A549 (cell line): ENCODE measurements around the gene NLRP4. TPM values are rescaled to one million over a fixed set of nuclear protein-coding genes. Genes with fewer than 3 reads are reported as not detected.

ENCODE experiments used
- ATAC-seq, 2 experiments: fragments of 200-7000 bp in 1 of 2; fragments of >200 bp in 1 of 2; cut with Nextera tagmentation in 1 of 2; cut with Tn5 transposase in 1 of 2; 3 replicates each; pipeline versions ENCODE4 v1.8.0 to v1.9.1; 2018 to 2020; ENCODE audit warnings: mild to moderate bottlenecking in 1 of 2, moderate library complexity in 1 of 2
- CTCF ChIA-PET: fragments of 300-600 bp; sonication (Branson Sonifier 250); formaldehyde crosslinking; extraction: SDS; loops from one replicate; lab custom pipeline; 2021; ENCODE audit warnings: antibody characterized with exemption, inconsistent platforms; lab: Yijun Ruan, JAX
- POLR2A ChIA-PET: fragments of 350-600 bp; formaldehyde crosslinking; extraction: SDS; loops from one replicate; lab custom pipeline; 2021; ENCODE audit warnings: antibody characterized with exemption, inconsistent platforms; lab: Yijun Ruan, JAX
- DNase-seq, 2 experiments: peaks; one replicate each; pipeline versions ENCODE4 v3.0.0 to v3.0.0-alpha.2; 2011 to 2016; ENCODE audit warnings: low read depth in 1 of 2, low spot score in 1 of 2
- FAIRE-seq: peaks from 2 replicates; lab custom pipeline; 2011; peaks lifted over from hg19 to GRCh38; lab: Jason Lieb, UNC
- H3K27ac ChIP-seq, 2 experiments: fragments of >200 bp; sonication (Bioruptor Twin); formaldehyde crosslinking; 3 replicates each; pipeline ENCODE4 v1.5.1; 2016 to 2017
- H3K4me1 ChIP-seq: fragments of >200 bp; sonication (Bioruptor Twin); formaldehyde crosslinking; 3 replicates; pipeline ENCODE4 v1.6.1; 2016
- H3K4me2 ChIP-seq: fragments of >200 bp; sonication (Bioruptor Twin); formaldehyde crosslinking; 3 replicates; pipeline ENCODE4 v1.6.1; 2016
- H3K4me3 ChIP-seq: fragments of >200 bp; sonication (Bioruptor Twin); formaldehyde crosslinking; 3 replicates; pipeline ENCODE4 v1.5.1; 2016
- H3K9me3 ChIP-seq: fragments of >200 bp; sonication (Bioruptor Twin); formaldehyde crosslinking; 3 replicates; pipeline ENCODE4 v1.6.1; 2016
- CBX2 ChIP-seq: fragments of 200-600 bp; sonication (generic); IDR thresholded peaks from 2 replicates; pipeline ENCODE4 v1.6.1; 2016; ENCODE audit warnings: low read depth, mild to moderate bottlenecking, borderline replicate concordance
- CBX8 ChIP-seq: fragments of 200-600 bp; sonication (generic); IDR thresholded peaks from 2 replicates; pipeline ENCODE4 v1.6.1; 2016
- CEBPB ChIP-seq, 2 experiments: fragments of >200 bp in 1 of 2; sonication (Bioruptor Twin) in 1 of 2; formaldehyde crosslinking in 1 of 2; IDR thresholded peaks; 2 replicates each; pipeline ENCODE4 v1.6.1; 2012 to 2016
- EHF ChIP-seq: fragments of 250-450 bp; sonication (Bioruptor Pico); IDR thresholded peaks from 2 replicates; pipeline ENCODE4 v1.5.0; 2020; ENCODE audit warnings: mild to moderate bottlenecking
- FOXS1 ChIP-seq: fragments of 250-450 bp; sonication (Bioruptor Pico); IDR thresholded peaks from 2 replicates; pipeline ENCODE4 v1.5.0; 2020; ENCODE audit warnings: mild to moderate bottlenecking, moderate library complexity
- HEYL ChIP-seq: fragments of 250-450 bp; sonication (Bioruptor Pico); IDR thresholded peaks from 2 replicates; pipeline ENCODE4 v1.8.0; 2021; ENCODE audit warnings: mild to moderate bottlenecking, moderate library complexity
- HOXB13 ChIP-seq: fragments of 250-450 bp; sonication (Bioruptor Pico); IDR thresholded peaks from 2 replicates; pipeline ENCODE4 v1.5.0; 2020; ENCODE audit warnings: low read depth, mild to moderate bottlenecking, moderate library complexity
- HOXB5 ChIP-seq: fragments of 250-450 bp; sonication (Bioruptor Pico); IDR thresholded peaks from 2 replicates; pipeline ENCODE4 v1.5.0; 2020; ENCODE audit warnings: mild to moderate bottlenecking, moderate library complexity
- JUN ChIP-seq, 2 experiments: fragments of >200 bp; sonication (Bioruptor Twin); formaldehyde crosslinking; IDR thresholded peaks; 2 replicates in 1 of 2; 3 replicates in 1 of 2; pipeline ENCODE4 v1.6.1; 2016 to 2017
- JUNB ChIP-seq: fragments of >200 bp; sonication (Bioruptor Twin); formaldehyde crosslinking; IDR thresholded peaks from 2 replicates; pipeline ENCODE4 v1.6.1; 2016
- KDM5A ChIP-seq: fragments of 200-600 bp; sonication (generic); IDR thresholded peaks from 2 replicates; pipeline ENCODE4 v1.6.1; 2016; ENCODE audit warnings: antibody characterized with exemption, mild to moderate bottlenecking
- MAZ ChIP-seq: fragments of 150-350 bp; IDR thresholded peaks from 2 replicates; pipeline ENCODE4 v1.6.1; 2014; ENCODE audit warnings: antibody characterized with exemption, low read depth, low read length, borderline replicate concordance
- NR3C1 ChIP-seq: fragments of >200 bp; sonication (Bioruptor Twin); formaldehyde crosslinking; IDR thresholded peaks from 3 replicates; pipeline ENCODE4 v1.6.1; 2017
- POLR2AphosphoS2 ChIP-seq: conservative IDR thresholded peaks from 2 replicates; pipeline ENCODE4 v1.6.1; 2012; ENCODE audit warnings: low read length, improper control_type of control experiment, inconsistent platforms
- RAD21 ChIP-seq, 2 experiments: fragments of >200 bp in 1 of 2; sonication (Bioruptor Twin) in 1 of 2; formaldehyde crosslinking in 1 of 2; IDR thresholded peaks in 1 of 2; conservative IDR thresholded peaks in 1 of 2; 2 replicates in 1 of 2; 3 replicates in 1 of 2; pipeline ENCODE4 v1.6.1; 2012 to 2018; ENCODE audit warnings: inconsistent platforms in 1 of 2
- RNF2 ChIP-seq: fragments of 200-600 bp; sonication (generic); IDR thresholded peaks from 2 replicates; pipeline ENCODE4 v1.6.1; 2016; ENCODE audit warnings: low read depth, mild to moderate bottlenecking, antibody characterized with exemption, moderate library complexity, borderline replicate concordance
- TFCP2L1 ChIP-seq: fragments of 250-450 bp; sonication (Bioruptor Pico); IDR thresholded peaks from 2 replicates; pipeline ENCODE4 v1.5.0; 2021; ENCODE audit warnings: mild to moderate bottlenecking
- TP53 ChIP-seq: fragments of 250-450 bp; sonication (Bioruptor Pico); IDR thresholded peaks from 2 replicates; pipeline ENCODE4 v1.5.0; 2021; ENCODE audit warnings: mild to moderate bottlenecking, moderate library complexity
- ZC3H11A ChIP-seq: fragments of 450-650 bp; IDR thresholded peaks from 2 replicates; pipeline ENCODE4 v1.6.1; 2014; ENCODE audit warnings: antibody characterized with exemption, mild to moderate bottlenecking
- ZNF302 ChIP-seq: fragments of 250-450 bp; sonication (Bioruptor Pico); IDR thresholded peaks from 2 replicates; pipeline ENCODE4 v1.9.0; 2021; ENCODE audit warnings: inconsistent platforms, mild to moderate bottlenecking, moderate library complexity
- WGBS: methylation state at CpG from one replicate; pipeline ENCODE4 v1.1.6; 2017; ENCODE audit errors: missing lambda C conversion rate; 5-methylcytosine and 5-hydroxymethylcytosine counted together
- polyA plus RNA-seq, 4 experiments: library from polyadenylated mRNA; depleted of rRNA in 3 of 4; stranded (reverse); fragments of >200 nt; fragmentation: RNase III in 1 of 4; extraction: RNeasy Plus Mini Kit Qiagen cat#74134 plus additional on column Dnase treatment in 1 of 4; gene quantifications; 2 replicates in 3 of 4; 3 replicates in 1 of 4; pipeline ENCODE4 v1.2.3, GENCODE V29; 2011 to 2017
- TF ChIP-seq, protein P1 (sequence below): fragments of >200 bp; sonication (Bioruptor Twin); formaldehyde crosslinking; IDR thresholded peaks from 3 replicates; pipeline ENCODE4 v1.6.1; 2016
- TF ChIP-seq, protein P2 (sequence below): IDR thresholded peaks from 2 replicates; pipeline ENCODE4 v1.6.1; 2012

Gene NLRP4
- polyA plus RNA-seq, 2 of the 4 experiments (the other 2 are of a cell fraction), result 0.10 TPM; not detected in 1

DNA sequence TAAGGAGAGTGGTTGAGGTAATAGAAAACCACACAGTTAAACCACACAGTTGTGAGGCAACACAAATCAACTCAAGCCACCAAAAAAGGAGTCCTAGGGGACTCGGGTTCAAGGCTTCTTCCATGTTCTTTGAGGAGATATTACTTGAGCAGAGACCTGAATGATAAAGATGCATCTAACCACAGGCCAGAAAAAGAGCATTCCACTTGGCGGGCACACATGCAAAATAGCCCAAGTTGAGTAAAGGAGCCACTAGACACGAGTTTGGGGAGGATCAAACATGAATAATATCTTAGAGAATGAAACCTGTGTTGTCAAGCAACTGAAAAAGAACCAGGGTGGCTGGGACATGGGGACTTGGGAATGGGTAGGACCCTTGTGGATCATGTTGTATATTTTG, 30.2 kb downstream of the NLRP4 start:
- no peak for DNase-seq
- WGBS, result 5% methylated on average over 3 of the region's 3 CpGs
- ATAC-seq, result no peak

DNA sequence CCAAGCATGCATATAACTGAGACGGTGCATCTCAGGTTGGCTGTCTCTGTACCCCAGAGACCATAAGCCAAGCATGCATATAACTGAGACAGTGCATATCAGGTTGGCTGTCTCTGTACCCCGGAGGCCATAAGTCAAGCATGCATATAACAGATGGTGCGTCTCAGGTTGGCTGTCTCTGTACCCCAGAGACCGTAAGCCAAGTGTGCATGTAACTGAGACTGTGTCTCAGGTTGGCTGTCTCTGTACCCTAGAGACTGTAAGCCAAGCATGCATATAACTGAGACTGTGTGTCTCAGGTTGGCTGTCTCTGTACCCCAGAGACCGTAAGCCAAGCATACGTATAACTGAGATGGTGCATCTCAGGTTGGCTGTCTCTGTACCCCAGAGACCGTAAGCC, 30.8 kb downstream of the NLRP4 start:
- CTCF ChIA-PET, result no interaction called here
- ATAC-seq, result no peak
- WGBS, result 51% methylated on average over 7 of the region's 7 CpGs
- Histone ChIP-seq H3K27ac (no peak overlapping the region), H3K4me2 (no peak overlapping the region), H3K4me1 (no peaks in the 10 kb centered on the region), H3K9me3 (peaks cover 30% of the 10 kb centered on the region; the same call in 2 of the 3 replicates), H3K4me3 (no peak overlapping the region)
- no peak for DNase-seq
- FAIRE-seq, result no peak
- POLR2A ChIA-PET, result no interaction called here
- no peak for TF ChIP-seq CBX8
- TF ChIP-seq KDM5A, result no peak
- TF ChIP-seq TP53 (CRISPR knock-in tag), result no peak
- no peak for TF ChIP-seq CBX2
- TF ChIP-seq, protein P1, sequence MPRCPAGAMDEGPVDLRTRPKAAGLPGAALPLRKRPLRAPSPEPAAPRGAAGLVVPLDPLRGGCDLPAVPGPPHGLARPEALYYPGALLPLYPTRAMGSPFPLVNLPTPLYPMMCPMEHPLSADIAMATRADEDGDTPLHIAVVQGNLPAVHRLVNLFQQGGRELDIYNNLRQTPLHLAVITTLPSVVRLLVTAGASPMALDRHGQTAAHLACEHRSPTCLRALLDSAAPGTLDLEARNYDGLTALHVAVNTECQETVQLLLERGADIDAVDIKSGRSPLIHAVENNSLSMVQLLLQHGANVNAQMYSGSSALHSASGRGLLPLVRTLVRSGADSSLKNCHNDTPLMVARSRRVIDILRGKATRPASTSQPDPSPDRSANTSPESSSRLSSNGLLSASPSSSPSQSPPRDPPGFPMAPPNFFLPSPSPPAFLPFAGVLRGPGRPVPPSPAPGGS, result no peak
- TF ChIP-seq MAZ, result no peak

More for the DNA sequence above, 30.2 kb downstream of the NLRP4 start:
- Histone ChIP-seq H3K9me3 (peaks cover 33% of the 10 kb centered on the region; the same call in 2 of the 3 replicates), H3K4me1 (no peaks in the 10 kb centered on the region), H3K4me2 (no peak overlapping the region), H3K27ac (no peak overlapping the region), H3K4me3 (no peak overlapping the region)
- TF ChIP-seq, protein P2, sequence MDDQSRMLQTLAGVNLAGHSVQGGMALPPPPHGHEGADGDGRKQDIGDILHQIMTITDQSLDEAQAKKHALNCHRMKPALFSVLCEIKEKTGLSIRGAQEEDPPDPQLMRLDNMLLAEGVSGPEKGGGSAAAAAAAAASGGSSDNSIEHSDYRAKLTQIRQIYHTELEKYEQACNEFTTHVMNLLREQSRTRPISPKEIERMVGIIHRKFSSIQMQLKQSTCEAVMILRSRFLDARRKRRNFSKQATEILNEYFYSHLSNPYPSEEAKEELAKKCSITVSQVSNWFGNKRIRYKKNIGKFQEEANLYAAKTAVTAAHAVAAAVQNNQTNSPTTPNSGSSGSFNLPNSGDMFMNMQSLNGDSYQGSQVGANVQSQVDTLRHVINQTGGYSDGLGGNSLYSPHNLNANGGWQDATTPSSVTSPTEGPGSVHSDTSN, result no peak
- TF ChIP-seq FOXS1 (CRISPR knock-in tag), result no peak
- TF ChIP-seq HEYL (CRISPR knock-in tag), result no peak
- TF ChIP-seq JUN (IDR thresholded peaks at IDR 0.05), result no peak
- no peak for TF ChIP-seq EHF (CRISPR knock-in tag)
- TF ChIP-seq CBX2, result no peak
- no peak for FAIRE-seq
- ChIA-PET CTCF (interaction anchor here (0.6 kb wide), 1 partner anchor 61 kb away, joined by 3 read pairs; no protein-coding TSS in a partner anchor), POLR2A (no interaction called here)

DNA sequence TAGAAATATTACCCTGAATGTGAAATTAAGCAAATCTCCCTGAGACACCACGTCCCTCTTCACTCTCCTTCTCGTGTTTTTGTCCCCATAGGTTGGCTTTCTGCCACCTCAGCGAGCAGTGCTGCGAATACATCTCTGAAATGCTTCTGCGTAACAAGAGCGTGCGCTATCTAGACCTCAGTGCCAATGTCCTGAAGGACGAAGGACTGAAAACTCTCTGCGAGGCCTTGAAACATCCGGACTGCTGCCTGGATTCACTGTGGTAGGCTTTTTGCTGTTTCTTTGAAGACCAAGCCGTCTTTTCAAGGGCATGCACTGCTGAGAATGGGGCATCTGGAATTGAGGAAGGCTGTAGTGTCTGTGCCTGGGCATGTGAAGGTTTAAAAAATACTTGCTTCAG, 34.4 kb downstream of the NLRP4 start:
- FAIRE-seq (no peak), ATAC-seq (no peak)
- no peaks in the 10 kb centered on the region for H3K4me1 ChIP-seq
- 37% methylated on average over 11 of the region's 11 CpGs for WGBS
- H3K9me3 ChIP-seq, result peaks cover 27% of the 10 kb centered on the region; the same call in 2 of the 3 replicates
- CTCF ChIA-PET, result no interaction called here
- no peak overlapping the region for H3K27ac ChIP-seq
- no peak overlapping the region for H3K4me3 ChIP-seq
- TF ChIP-seq JUN (IDR thresholded peaks at IDR 0.05) (no peak), TFCP2L1 (CRISPR knock-in tag) (no peak), CEBPB (IDR thresholded peaks at IDR 0.05) (no peak), ZNF302 (CRISPR knock-in tag) (no peak), FOXS1 (CRISPR knock-in tag) (no peak), NR3C1 (no peak), ZC3H11A (no peak), RAD21 (conservative IDR thresholded peaks at IDR 0.05 in 1 of 2, IDR thresholded peaks at IDR 0.05 in 1 of 2) (no peak), JUNB (no peak), HOXB5 (CRISPR knock-in tag) (no peak), POLR2AphosphoS2 (no peak), RNF2 (no peak), MAZ (no peak), HOXB13 (CRISPR knock-in tag) (no peak)
- TF ChIP-seq, all 56 proteins: peak for 0
- H3K4me2 ChIP-seq, result no peak overlapping the region
- POLR2A ChIA-PET, result no interaction called here
- DNase-seq, result no peak
